Activated CD4-positive, alpha-beta T cell treated with anti-CD3 and anti-CD28 coated beads, Interleukin-2, Interleukin-4, amounts not matched to agents 100 ng/mL and 50 ng/mL, durations not matched to agents 16 hours and 8 hours (primary cell): ENCODE measurements around the gene SECTM1.
"Not testable (repeated sequence)": the region's sequence is repeated elsewhere in the genome, so short reads cannot be mapped to it uniquely, and the experiment has no call there.

ENCODE experiments used
- DNase-seq: peaks from one replicate; pipeline ENCODE4 v3.0.0-alpha.2; 2020; ENCODE audit warnings: low spot score

The SECTM1 gene

DNA sequence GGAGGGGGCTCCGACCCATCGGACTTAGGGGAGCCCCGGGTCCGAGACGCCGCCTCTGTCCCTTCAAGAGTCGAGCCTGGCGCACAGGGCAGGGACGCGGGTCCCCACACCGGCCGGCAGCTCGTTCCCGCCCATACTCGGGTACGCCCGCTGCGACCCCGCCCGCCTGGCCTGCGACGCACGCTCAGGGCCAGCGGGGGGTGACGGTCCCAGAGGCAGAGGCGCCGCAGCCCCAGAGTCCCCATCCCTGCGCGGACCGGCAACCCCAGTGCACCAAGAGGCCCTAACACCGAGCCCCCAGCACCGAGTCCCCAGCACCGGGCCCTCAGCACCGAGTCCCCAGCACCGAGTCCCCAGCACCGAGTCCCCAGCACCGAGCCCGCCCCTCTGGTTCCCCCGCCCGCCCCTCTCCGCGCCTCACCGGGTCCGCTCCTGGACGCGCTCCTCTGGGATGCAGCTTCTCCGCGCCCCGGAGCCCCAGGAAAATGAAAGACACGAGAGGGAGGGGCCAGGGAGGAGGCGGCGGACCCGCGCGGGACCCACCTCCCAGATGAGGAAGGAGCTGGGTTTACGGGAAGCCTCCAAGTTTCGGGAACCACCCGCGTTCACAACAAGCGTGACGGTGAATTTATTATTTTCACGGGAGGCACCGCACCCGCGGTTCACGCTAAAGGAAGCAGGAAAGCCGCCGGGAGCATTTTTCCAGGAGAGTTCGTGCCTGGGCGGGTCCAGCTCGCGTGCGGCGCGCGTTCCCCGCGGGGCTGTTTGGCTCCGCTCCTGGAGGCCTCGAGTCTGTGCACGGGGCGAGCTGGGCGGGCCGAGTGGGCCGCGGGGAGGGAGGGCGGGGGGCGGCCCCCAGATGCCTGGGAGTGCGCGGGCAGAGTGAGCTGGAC is at the start of gene SECTM1:
Gene SECTM1, minus strand, starts transcription at position 488 of the 893 bp plus-strand sequence. CDS start 6,526 bp downstream, outside the sequence.
- DNase-seq: no peak

DNA sequence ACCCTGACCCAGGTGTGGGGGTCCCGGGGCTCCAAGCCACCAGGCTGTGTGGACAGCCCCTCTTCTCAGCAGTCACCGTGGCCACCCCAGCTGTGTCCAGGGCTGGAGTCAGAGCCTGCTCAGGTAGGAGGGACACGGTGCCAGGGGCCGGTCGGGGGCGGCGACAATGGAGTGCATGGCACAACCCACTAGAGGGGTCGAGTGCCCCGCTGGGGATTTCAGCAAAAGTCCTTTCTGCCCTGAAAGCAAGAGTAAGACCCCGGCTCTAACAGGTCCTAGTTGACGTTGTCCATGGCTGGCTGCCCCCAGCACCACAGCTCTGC is 49.3 kb upstream of the SECTM1 start:
- no peak for DNase-seq

DNA sequence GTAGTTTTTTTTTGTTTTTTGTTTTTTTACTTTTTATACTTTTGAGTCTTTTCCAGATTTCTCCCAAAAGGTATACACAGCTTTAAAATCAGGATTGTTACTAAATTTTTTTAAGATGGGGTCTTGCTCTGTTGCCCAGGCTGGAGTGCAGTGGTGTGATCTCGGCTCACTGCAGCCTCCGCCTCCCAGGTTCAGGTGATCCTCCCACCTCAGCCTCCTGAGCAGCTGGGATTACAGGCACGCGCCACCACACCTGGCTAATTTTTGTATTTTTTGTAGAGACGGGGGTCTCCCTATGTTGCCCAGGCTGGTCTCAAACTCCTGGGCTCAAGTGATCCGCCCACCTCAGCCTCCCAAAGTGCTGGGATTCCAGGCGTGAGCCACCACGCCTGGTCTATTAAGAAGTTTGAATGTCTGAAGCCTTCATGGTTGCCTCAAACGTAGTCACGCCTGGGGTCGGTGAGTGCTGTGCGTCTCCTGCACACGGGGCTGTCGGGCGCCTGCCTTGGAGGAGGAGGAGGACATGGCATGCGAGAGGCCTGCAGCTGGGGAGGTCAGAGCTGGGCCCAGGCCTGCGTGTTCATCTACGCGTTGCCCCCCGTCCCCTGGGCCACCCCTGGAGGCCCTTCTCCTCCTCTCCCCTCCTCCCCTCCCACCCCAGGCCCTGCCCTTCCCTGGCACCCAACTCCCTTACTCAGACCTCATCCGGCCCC is 48.8 kb upstream of the SECTM1 start:
- not testable (repeated sequence) for DNase-seq

DNA sequence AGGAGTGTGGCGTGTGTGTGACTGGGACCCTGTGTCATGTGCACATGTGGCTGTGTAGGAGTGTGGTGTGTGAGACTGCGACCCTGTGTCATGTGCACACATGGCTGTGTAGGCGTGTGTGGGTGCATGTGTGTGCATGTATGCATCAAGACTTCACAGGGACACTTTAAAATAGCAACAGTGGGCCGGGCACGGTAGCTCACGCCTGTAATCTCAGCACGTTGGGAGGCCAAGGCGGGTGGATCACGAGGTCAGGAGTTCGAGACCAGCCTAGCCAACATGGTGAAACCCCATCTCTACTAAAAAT is 48.1 kb upstream of the SECTM1 start:
- not testable (repeated sequence) for DNase-seq

DNA sequence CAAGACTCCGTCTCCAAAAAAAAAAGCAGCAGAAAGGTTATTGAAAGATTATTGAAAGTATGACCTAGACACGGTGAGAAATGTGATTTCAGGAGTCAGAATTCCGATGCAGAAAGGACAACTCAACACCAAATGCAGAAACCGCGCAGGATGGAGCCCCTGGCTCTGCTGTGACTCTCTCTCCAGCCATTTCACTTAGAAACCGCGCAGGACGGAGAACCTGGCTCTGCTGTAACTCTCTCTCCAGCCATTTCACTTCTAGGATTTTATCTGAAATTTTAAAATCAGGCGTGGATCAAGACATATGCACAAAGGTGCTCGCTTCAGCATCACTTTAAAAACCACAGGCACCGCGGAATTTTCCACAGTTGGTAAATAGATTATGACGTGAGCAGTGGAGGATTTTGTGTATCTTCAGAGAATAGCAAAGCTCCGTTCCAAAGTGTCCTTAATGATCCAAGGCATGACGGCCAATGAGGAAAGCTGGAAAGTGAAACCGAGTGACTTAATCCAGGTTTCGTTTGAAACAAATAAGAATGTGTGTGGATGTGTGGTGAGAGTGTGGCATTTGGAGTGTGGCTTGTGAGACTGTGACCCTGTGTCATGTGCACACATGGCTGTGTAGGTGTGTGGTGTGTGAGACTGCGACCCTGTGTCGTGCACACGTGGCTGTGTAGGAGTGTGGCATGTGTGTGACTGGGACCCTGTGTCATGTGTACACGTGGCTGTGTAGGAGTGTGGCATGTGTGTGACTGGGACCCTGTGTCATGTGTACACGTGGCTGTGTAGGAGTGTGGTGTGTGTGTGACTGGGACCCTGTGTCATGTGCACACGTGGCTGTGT is 47.5 kb upstream of the SECTM1 start:
- DNase-seq: no peak

DNA sequence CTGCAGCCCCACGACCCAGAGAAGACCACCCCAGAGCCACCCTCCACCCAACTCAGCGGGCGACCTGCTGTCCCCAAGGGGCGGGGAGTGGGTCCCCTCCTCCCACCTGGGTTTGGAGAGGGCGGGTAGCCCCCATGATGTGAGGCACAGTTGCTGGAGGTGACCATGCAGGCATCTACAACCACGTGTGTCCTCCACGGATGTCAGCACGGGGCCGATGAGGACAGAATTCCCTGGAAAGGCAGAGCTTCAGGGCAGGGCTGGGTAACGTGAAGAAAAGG is 45.1 kb upstream of the SECTM1 start:
- no peak for DNase-seq

DNA sequence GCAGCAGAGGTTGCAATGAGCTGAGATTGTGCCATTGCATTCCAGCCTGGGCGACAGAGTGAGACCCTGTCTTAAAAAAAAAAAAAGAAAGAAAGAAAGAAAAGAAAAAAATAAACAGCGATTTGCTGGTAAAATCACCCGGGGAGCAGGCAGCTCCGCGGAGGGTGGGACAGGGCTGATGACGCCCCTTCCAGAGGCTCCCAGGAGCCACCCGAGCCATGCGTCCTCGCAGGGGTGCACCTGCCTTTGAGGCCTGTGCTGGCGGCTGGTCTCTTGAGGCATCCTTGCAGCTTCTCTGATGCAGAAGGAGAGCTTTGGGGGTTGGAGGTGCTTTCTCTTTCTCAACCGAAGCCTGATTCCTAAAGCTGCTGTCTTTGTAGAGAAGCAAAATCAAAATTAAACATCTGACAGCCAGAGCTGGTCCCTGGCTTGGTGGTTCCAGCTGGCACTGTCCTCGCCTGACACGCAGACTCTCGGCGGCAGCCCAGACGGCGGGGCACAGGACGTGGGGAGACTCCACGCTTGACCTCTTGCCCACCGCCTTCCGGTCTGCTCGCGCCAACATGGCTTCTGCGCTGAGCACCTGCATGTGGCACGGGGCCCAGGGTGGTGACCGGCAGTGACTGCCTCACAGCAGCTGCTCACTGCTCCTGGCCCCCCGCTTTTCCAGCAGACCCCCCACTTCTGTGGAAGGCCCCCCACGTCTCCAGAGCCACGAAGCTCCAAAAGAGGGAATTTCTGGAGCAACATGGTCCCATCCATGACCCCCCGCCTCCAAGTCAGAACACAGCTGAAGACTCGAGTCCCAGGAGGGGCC is 44.6 kb upstream of the SECTM1 start:
- DNase-seq: no peak

DNA sequence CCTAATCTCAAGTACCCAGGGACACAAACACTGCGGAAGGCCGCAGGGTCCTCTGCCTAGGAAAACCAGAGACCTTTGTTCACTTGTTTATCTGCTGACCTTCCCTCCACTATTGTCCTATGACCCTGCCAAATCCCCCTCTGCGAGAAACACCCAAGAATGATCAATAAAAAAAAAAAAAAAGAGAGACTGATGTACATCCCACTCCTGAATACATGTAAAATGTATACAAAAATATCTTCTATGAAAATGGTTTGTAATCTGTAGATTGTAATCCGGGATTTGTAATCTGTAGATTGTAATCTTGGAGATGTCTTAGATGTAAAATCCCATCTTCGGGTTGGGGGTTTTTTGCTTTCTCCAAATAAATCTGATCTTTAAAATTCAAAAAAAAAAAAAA is 43.7 kb upstream of the SECTM1 start:
- DNase-seq: not testable (repeated sequence)

DNA sequence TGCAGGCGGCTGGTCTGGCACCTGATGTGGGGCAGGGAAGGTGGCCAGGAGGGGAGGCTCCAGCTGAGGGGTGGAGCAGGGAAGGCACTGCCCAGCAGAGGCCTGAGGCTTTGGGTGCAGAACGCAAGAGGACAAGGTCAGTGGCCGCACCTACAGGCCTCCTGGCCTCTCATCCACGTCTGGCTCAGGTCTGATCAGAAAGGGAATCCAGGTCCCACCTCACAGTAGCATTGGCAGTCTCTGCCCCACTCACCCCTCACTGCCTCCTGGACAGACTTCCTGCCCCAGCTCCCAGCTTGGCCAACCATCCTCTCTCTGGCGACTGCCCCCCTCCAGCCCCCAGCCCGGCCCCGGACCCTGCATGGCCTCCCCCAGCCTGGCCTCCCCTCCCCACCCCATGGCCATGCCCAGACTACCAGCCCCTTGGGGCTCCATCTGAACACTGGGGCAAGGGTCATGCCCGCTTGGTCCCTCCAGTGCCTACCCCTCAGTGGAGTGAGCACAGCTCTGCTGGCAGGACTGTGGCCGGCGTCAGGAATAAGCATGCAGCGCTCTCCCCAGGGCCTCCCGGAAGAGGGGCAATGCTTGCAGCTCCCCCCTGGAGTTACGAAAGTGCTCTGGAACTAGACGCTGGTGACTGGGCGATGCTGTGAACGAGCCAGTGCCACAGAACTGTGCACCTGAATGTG is 42.6 kb upstream of the SECTM1 start:
- no peak for DNase-seq

DNA sequence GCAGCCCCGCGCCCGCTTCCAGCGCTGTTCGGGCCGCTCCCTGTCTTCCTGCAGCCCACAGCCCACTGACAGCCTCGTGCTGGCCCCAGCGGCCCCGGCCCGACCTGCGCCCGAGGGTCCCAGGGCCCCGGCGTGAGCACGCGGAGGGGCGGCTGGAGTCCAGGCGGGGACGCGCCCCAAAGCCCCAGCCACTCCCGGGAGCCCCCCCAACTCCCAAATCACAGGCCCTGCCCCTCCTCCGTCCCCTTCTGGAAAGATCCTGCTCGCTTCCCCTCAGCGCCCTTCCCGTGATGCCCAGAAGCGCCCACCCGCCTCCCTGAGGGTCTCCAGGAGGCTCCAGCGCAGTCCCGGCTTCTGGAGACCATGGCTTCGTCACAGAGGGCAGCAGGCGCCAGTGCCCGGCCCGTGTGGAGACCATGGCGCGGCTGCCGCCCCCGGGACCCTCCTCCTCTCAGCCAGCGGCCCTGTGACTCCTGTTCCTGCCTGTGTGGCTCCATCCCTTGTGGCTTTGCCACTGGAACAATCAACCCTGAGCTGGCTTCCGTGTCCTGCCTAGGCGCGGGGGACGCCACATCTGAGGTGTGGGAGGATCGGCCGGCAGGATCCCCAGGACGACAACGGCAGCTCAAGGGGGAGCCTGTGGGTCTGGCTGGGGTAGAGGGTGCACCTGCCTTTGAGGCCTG is 41.9 kb upstream of the SECTM1 start:
- no peak for DNase-seq

DNA sequence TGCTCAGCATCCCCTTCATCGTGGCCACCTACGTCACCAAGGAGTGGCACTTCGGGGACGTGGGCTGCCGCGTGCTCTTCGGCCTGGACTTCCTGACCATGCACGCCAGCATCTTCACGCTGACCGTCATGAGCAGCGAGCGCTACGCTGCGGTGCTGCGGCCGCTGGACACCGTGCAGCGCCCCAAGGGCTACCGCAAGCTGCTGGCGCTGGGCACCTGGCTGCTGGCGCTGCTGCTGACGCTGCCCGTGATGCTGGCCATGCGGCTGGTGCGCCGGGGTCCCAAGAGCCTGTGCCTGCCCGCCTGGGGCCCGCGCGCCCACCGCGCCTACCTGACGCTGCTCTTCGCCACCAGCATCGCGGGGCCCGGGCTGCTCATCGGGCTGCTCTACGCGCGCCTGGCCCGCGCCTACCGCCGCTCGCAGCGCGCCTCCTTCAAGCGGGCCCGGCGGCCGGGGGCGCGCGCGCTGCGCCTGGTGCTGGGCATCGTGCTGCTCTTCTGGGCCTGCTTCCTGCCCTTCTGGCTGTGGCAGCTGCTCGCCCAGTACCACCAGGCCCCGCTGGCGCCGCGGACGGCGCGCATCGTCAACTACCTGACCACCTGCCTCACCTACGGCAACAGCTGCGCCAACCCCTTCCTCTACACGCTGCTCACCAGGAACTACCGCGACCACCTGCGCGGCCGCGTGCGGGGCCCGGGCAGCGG is 41.2 kb upstream of the SECTM1 start:
- DNase-seq: no peak

DNA sequence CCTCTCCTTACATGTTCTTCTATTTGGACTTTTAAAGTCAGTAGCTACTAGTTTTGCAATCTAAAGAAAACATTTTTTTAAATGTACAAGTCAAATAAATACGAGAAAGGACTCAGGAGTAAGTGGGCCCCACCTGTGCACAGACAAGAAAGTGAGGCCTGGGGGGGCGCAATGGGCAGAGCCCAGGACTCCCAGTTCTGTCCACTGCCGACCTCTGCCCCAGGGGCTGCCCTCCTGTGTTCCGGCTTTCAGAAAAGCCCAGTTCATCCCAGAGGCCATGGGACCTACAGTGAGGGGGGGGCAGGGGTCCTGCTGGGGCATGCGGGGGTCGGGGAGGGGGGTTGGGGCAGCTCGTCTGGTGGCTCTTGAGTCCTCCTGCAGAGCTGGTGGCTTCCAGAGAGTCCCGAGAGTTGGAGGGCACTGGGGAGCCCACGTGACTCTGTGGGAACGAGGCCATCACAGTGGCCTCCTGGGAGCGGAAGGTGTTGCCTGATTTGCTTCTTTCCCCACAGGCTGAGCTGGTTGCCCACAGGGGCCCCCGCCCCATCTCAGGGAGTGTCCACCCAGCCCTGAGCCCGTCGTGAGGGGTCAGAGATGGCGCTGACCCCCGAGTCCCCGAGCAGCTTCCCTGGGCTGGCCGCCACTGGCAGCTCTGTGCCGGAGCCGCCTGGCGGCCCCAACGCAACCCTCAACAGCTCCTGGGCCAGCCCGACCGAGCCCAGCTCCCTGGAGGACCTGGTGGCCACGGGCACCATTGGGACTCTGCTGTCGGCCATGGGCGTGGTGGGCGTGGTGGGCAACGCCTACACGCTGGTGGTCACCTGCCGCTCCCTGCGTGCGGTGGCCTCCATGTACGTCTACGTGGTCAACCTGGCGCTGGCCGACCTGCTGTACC is 40.4 kb upstream of the SECTM1 start:
- DNase-seq: no peak

DNA sequence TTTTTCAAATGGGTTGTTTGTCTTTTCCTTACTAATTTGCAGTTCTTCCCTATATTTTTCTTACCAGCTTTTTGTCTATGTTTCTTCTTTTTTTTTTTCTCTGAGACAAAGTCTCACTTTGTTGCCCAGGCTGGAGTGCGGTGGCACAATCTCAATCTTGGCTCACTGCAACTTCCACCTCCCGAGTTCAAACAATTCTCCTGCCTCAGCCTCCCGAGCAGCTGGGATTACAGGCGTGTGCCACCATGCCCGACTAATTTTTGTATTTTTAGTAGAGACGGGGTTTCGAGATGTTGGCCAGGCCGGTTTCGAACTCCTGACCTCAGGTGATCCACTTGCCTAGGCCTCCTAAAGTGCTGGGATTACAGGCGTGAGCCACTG is 39.5 kb upstream of the SECTM1 start:
- DNase-seq: not testable (repeated sequence)

DNA sequence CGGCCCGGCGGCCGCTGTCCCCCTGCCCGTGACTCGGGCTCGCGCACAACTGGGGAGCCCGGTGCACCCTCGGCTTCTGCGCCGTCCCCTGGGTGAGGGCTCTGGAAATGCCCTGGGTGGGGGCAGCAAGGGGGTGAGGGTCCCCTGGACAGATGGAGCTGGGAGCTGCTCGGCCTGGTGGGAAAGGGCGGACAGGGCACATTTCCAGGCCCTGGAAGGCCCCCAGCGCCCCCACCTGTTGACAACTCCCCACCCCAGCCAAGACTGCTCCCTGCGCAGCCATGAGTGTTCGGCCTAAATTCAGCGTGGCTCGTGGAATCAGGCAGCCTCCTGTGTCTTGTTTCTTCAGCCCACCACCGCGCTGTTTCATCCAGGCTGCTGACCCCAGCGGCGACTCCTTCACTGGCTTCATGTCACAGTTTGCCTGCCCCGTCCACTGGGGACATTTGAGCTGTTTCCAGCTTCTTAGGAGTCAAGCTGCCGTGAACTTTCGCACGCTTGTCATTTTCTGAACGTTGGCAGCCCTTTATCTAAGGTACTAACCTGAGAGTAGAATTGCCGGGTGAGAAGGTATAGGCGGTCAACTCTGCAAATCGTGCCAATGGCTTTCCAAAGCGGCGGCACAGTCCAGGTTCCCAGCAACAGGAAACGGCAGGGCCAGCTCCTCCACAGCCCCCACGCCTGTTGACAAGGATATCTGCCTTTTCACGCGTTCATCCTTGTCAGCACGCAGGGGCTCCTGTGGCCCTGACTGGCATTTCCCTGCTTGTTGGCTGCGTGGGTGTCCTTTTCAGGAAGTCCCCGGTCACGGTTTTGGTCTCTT is 38.9 kb upstream of the SECTM1 start:
- DNase-seq: no peak

DNA sequence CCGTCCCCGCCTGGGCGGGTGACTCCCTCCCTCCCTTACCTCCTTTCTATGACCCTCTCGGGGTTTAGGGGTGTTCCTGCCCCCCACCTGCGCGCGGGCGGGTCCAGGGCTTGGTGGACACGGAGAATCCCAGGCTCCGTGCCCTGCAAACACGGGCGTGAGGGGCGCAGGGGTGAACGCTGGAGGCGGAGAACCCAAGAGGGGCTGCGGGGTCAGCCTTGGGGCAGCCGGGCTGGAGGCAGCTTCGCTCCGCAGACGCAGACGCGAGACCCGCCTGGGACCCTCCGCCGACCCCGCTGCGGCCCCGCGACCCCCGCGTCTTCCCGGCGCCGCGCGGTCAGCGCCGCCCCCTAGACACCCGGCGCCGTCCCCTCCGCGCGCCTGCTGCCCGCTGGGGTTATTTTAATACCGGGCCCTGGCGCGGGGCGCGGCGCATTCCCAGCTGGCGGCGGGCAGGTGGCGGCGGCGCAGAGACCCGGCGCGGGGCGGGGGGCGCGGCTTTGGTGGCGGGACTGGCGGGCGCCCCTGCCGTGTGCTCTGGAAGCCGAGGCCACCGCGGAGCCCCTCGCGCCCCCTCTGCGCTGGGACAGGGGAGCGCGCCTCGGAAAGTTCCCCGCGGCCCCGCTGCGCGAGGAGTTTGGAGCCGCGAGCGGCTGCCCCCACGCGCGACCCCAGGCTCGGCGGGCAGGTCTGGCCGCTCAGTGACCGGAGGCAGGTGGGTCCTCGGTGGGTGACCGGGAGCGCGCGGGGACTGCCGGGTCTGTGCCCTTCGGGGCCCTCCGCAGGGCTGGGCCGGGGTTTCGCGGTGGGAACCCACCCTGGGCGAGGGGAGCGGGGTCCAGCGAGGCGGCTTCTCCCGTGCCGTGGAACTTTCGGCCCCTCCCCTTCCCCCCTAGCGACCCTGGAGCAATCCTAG is 38.0 kb upstream of the SECTM1 start, which contains the start of gene UTS2R:
Gene UTS2R, plus strand, starts transcription at position 433 of the 916 bp plus-strand sequence. CDS start 2,560 bp downstream, outside the sequence.
- no peak for DNase-seq

DNA sequence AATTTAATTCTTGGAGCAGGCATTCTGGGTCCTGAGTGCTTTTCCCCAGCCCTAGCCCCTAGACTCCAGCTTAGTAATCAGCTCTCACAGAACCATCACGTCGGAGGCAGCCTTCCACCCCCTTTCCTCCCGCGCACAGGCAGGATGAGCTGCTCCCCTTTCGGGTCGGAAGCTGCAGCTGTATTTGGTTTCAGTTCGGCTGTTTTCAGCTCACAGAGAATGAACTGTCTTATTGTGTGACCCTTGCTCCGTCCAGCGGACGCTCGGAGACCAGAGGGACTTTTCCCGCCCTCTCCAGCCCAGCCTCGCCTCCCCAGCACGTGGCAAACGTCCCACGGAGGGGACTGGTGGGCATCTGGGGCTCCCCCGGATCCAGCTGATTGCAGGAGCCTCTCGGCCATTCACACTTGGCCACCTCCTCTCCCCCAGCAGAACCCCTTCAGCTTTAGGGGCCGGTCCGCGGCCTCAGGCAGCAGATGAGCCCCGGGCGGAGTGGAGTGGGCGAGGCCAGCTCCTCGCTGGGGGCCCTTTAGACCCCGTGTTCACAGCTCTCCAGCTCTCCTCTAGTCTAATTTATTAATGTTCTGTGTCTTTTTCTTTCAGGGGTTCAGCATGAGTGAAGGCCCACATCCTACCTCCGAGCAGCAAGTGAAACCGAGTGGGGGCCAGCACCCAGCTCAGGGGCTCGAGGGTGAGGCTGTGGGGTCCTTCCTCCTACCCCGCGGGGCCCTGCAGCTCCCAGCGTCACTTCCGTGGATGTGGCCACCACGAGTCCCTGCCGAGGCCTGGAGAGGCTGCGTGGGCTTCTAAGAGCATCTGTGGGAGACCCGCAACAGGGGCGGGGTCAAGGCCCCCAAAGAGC is 37.1 kb upstream of the SECTM1 start:
- peak; percentile 18 for DNase-seq
